Measurements from ENCODE around the gene PICK1.

GRCh38 chr22:38050720-38051119, 6.5 kb upstream of the PICK1 start:
- TF ChIP-seq POLR2AphosphoS5 (IDR thresholded peaks at IDR 0.05; ENCODE audit: low read length) (no peak), DPF2 (IDR thresholded peaks at IDR 0.05) (no peak), NFXL1 (IDR thresholded peaks at IDR 0.05; ENCODE audit: borderline replicate concordance) (no peak)
